Measurements from ENCODE around the gene SLC35E3. TPM values are rescaled to one million over a fixed set of nuclear protein-coding genes. Genes with fewer than 3 reads are reported as not detected.

The SLC35E3 gene
- total and polyA plus RNA-seq, 2 experiments from 2014 or later, result 5.5 to 13.8 TPM

GRCh38 chr12:68803948-68804656, 58.1 kb downstream of the SLC35E3 start (continued):
- TF ChIP-seq CTCF (conservative IDR thresholded peaks at IDR 0.05; ENCODE audit: low read depth in 2 of 2), result no peak
- no peak for TF ChIP-seq ETS1 (IDR thresholded peaks at IDR 0.05)
- TF ChIP-seq CREB1 (CRISPR knock-in tag; IDR thresholded peaks at IDR 0.05; ENCODE audit: low read depth), result no peak
- TF ChIP-seq ZNF114 (CRISPR knock-in tag; IDR thresholded peaks at IDR 0.05), result no peak
- no peak for TF ChIP-seq STAT1 (IDR thresholded peaks at IDR 0.05; ENCODE audit: unreplicated experiment)
- no peak for TF ChIP-seq REST (IDR thresholded peaks at IDR 0.05; ENCODE audit: unreplicated experiment)
- no peak for TF ChIP-seq NANOG (IDR thresholded peaks at IDR 0.05; ENCODE audit: borderline replicate concordance)
- TF ChIP-seq ZNF331 (CRISPR knock-in tag; IDR thresholded peaks at IDR 0.05; ENCODE audit: low read depth), result no peak
- no peak for TF ChIP-seq POLR2AphosphoS5 (IDR thresholded peaks at IDR 0.05; ENCODE audit: low read depth)
- no peak for TF ChIP-seq EZH2 (IDR thresholded peaks at IDR 0.05; ENCODE audit: low read depth, unreplicated experiment)

Data from GM23338 (cell line).